ENCODE results near the gene TCF7L2.

Gene TCF7L2

GRCh38 chr10:113068178-113068890 lies 118.3 kb downstream of the TCF7L2 start:
- no peak for TF ChIP-seq CTCF (IDR thresholded peaks at IDR 0.05; ENCODE audit: control insufficient read depth, insufficient read depth, low read depth, low read length, missing control alignments)
- DNase-seq (ENCODE audit: low read depth): no peak
- no peak overlapping the region for H3K4me3 ChIP-seq (ENCODE audit: control insufficient read depth, low read depth, low read length)

GRCh38 chr10:113069595-113069994 lies 119.5 kb downstream of the TCF7L2 start:
- DNase-seq (ENCODE audit: low read depth): no peak
- no peak overlapping the region for H3K4me3 ChIP-seq (ENCODE audit: control insufficient read depth, low read depth, low read length)
- TF ChIP-seq CTCF (IDR thresholded peaks at IDR 0.05; ENCODE audit: control insufficient read depth, insufficient read depth, low read depth, low read length, missing control alignments): no peak

- TF ChIP-seq CTCF (IDR thresholded peaks at IDR 0.05; ENCODE audit: control insufficient read depth, insufficient read depth, low read depth, low read length, missing control alignments): no peak
- no peak for DNase-seq (ENCODE audit: low read depth)
- H3K4me3 ChIP-seq (ENCODE audit: control insufficient read depth, low read depth, low read length): no peak overlapping the region
Observed at GRCh38 chr10:113071446-113071845, 121.4 kb downstream of the TCF7L2 start.

- H3K4me3 ChIP-seq (ENCODE audit: control insufficient read depth, low read depth, low read length): no peak overlapping the region
- TF ChIP-seq CTCF (IDR thresholded peaks at IDR 0.05; ENCODE audit: control insufficient read depth, insufficient read depth, low read depth, low read length, missing control alignments): no peak
- peak; percentile 87 for DNase-seq (ENCODE audit: low read depth)
Observed at GRCh38 chr10:113073549-113074189, 123.6 kb downstream of the TCF7L2 start.

- H3K4me3 ChIP-seq (ENCODE audit: control insufficient read depth, low read depth, low read length): no peak overlapping the region
- DNase-seq (ENCODE audit: low read depth): no peak
- no peak for TF ChIP-seq CTCF (IDR thresholded peaks at IDR 0.05; ENCODE audit: control insufficient read depth, insufficient read depth, low read depth, low read length, missing control alignments)
Observed at GRCh38 chr10:113076949-113077348, 126.9 kb downstream of the TCF7L2 start.

GRCh38 chr10:113078282-113078907 lies 128.3 kb downstream of the TCF7L2 start:
- no peak for TF ChIP-seq CTCF (IDR thresholded peaks at IDR 0.05; ENCODE audit: control insufficient read depth, insufficient read depth, low read depth, low read length, missing control alignments)
- no peak overlapping the region for H3K4me3 ChIP-seq (ENCODE audit: control insufficient read depth, low read depth, low read length)
- no peak for DNase-seq (ENCODE audit: low read depth)

Measured in AG09309 (cell line).